ENCODE data around the gene NINL. TPM values are rescaled to one million over a fixed set of nuclear protein-coding genes. Genes with fewer than 3 reads are reported as not detected.

NINL gene
- total RNA-seq, 4 donors from 2014 or later = 3.0 to 5.8 (median 3.7) TPM

- H3K27me3 ChIP-seq = no peaks in the 10 kb centered on the region
- no peak overlapping the region for H3K27ac ChIP-seq (replicated peaks in 1 of 4)
- intact Hi-C loops (cut with DNase I) = no loop called here
- no peaks in the 10 kb centered on the region for H3K9me3 ChIP-seq
- no peaks in the 10 kb centered on the region for H3K4me1 ChIP-seq
- H3K4me3 ChIP-seq = no peak overlapping the region
- TF ChIP-seq POLR2A (IDR thresholded peaks at IDR 0.05; ENCODE audit: low read depth) (no peak), EP300 (IDR thresholded peaks at IDR 0.05) (no peak), POLR2AphosphoS5 (IDR thresholded peaks at IDR 0.05) (no peak), CTCF (IDR thresholded peaks at IDR 0.05) (no peak)
- no peak for DNase-seq (ENCODE audit: extremely low spot score)
- H3K36me3 ChIP-seq = peaks cover under 1 to 65% (median 15%) of the 10 kb centered on the region in 4 donors
- WGBS = 94% methylated on average over 16 of the region's 19 CpGs
These were observed 124.6 kb downstream of the NINL start for GRCh38 chr20:25460566-25461280.

DNA sequence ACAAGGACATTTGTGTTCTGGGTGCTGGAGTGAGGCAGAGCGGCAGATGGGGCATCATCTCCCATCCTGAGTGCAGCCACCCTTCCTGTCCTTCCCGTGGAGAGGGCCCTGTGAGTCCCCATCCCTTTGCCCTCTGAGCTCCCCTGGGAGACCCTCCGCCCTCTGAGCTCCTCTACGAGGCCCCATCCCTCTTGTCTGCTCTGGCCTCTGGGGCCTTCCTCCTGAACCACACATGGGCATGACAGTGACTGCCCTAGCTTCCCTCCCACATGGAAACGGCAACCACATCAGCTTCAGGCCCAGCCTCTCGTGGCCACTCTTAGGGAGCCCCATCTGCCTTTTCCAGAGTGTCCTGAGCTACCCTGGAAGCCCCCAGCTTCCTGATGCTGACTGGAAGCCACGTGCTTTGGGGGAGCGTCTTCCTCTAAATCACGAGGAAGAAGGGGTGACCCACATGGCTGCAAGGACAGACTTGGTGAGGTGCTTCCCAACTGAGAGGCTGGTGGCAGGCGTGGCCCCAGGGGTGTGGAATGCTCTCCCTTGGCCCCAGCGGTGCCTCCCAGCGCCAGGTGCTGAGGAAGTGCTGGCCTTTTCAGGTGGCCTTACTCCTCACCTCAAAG, 125.3 kb downstream of the NINL start:
- Histone ChIP-seq H3K27me3 (no peaks in the 10 kb centered on the region), H3K36me3 (peaks cover 4 to 65% (median 17%) of the 10 kb centered on the region in 4 donors), H3K4me1 (no peaks in the 10 kb centered on the region), H3K9me3 (no peaks in the 10 kb centered on the region), H3K27ac (replicated peaks in 1 of 4) (no peak overlapping the region), H3K4me3 (no peak overlapping the region)
- no peak for TF ChIP-seq EP300 (IDR thresholded peaks at IDR 0.05)
- TF ChIP-seq CTCF (IDR thresholded peaks at IDR 0.05) = no peak
- no peak for TF ChIP-seq POLR2A (IDR thresholded peaks at IDR 0.05; ENCODE audit: low read depth)
- no peak for TF ChIP-seq POLR2AphosphoS5 (IDR thresholded peaks at IDR 0.05)
- intact Hi-C loops (cut with DNase I) = no loop called here
- WGBS = 75% methylated on average over 12 of the region's 12 CpGs
- no peak for DNase-seq (ENCODE audit: extremely low spot score)

GRCh38 chr20:25459111-25459830, 126.1 kb downstream of the NINL start:
- no peaks in the 10 kb centered on the region for H3K27me3 ChIP-seq
- intact Hi-C loops (cut with DNase I) = no loop called here
- H3K9me3 ChIP-seq = no peaks in the 10 kb centered on the region
- no peak overlapping the region for H3K4me3 ChIP-seq
- DNase-seq (ENCODE audit: extremely low spot score) = no peak
- H3K4me1 ChIP-seq = no peaks in the 10 kb centered on the region
- 69% methylated on average over 9 of the region's 20 CpGs for WGBS
- H3K27ac ChIP-seq (replicated peaks in 1 of 4) = no peak overlapping the region
- TF ChIP-seq POLR2A (IDR thresholded peaks at IDR 0.05; ENCODE audit: low read depth) (no peak), POLR2AphosphoS5 (IDR thresholded peaks at IDR 0.05) (no peak), CTCF (IDR thresholded peaks at IDR 0.05) (no peak), EP300 (IDR thresholded peaks at IDR 0.05) (no peak)
- H3K36me3 ChIP-seq = peaks cover 4 to 65% (median 18%) of the 10 kb centered on the region in 4 donors

DNA sequence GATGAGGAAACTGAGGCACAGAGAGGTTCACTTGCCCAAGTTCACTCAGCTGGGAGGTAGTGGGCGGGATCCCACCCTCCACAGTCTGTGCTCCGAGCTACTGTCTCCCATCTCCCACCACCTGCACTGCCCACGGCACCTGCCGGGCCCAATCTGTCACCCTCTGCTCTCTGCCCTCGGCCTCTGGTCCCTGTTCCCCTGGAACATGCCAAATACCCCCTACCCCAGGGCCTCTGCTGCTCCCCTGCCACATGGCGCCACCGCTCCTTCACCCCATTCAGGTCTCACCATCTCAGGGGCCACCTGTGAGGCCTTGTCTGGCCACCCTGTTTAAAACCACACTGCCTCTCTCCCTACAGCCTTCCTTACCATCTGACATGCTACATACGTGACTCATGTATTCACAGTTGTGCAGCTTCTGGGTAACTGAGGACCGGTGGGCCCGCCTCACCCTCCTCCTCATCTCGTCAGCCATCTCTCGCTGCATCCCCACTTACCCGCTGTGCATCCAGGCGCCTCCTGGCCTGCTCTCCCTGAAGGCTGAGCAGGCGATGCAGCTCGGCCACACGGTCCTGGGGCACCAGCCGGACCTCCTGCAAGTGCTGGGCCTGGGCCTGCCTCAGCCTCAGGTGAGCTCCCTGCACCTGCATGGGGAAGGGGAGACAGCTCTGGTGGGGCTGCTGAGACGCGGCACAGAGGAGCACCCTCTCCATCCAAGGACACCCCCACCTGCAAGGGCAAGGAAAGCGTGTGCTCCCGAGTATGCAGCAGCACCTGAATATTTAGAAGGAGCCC, 127.2 kb downstream of the NINL start:
- Histone ChIP-seq H3K27ac (replicated peaks in 1 of 4) (no peak overlapping the region), H3K36me3 (peaks cover 4 to 69% (median 19%) of the 10 kb centered on the region in 4 donors), H3K4me1 (no peaks in the 10 kb centered on the region), H3K27me3 (no peaks in the 10 kb centered on the region), H3K4me3 (no peak overlapping the region), H3K9me3 (no peaks in the 10 kb centered on the region)
- intact Hi-C loops (cut with DNase I) = no loop called here
- WGBS = 93% methylated on average over 22 of the region's 22 CpGs
- no peak for DNase-seq (ENCODE audit: extremely low spot score)
- TF ChIP-seq EP300 (IDR thresholded peaks at IDR 0.05) (no peak), POLR2A (IDR thresholded peaks at IDR 0.05; ENCODE audit: low read depth) (no peak), CTCF (IDR thresholded peaks at IDR 0.05) (no peak), POLR2AphosphoS5 (IDR thresholded peaks at IDR 0.05) (no peak)

All from esophagus muscularis mucosa (tissue), 4 donors.